ENCODE measurements around the gene NTRK2. TPM values are rescaled to one million over a fixed set of nuclear protein-coding genes. Genes with fewer than 3 reads are reported as not detected.

Gene NTRK2
- total and polyA plus RNA-seq, 2 experiments from 2014 or later, result 0.99 to 3.7 TPM

DNA sequence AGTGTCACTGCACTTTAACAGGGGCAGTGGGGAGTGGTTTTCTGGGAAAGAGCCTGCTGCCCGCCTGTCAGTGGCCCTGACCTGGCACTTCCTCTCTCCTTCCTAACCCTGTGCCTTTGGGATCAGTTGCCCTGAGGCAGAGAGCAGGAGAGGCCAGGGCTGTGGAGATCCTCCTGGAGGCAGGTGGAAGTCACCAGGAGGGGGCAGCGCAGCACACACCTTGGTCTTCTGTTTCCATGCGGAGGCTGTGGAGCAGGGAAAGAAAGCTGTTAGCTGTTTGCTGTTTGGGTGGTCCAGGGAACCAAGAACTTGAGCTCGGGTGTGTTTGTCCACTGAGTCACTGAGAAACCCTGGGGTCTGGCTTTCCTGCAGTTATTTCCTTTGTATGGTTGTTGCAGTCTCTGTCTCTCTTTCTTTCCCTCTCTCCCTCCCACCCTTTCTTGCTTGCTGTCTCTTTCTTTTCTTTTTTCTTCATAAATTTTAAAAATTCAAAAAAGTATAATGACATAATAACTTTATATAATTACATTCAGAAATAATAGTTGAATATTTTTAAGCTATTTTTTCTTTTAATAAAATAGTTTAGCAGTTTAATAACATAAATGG is 28.1 kb downstream of the NTRK2 start:
- H3K4me3 ChIP-seq, result no peak overlapping the region
- no peak overlapping the region for H3K27ac ChIP-seq
- TF ChIP-seq, protein P1, sequence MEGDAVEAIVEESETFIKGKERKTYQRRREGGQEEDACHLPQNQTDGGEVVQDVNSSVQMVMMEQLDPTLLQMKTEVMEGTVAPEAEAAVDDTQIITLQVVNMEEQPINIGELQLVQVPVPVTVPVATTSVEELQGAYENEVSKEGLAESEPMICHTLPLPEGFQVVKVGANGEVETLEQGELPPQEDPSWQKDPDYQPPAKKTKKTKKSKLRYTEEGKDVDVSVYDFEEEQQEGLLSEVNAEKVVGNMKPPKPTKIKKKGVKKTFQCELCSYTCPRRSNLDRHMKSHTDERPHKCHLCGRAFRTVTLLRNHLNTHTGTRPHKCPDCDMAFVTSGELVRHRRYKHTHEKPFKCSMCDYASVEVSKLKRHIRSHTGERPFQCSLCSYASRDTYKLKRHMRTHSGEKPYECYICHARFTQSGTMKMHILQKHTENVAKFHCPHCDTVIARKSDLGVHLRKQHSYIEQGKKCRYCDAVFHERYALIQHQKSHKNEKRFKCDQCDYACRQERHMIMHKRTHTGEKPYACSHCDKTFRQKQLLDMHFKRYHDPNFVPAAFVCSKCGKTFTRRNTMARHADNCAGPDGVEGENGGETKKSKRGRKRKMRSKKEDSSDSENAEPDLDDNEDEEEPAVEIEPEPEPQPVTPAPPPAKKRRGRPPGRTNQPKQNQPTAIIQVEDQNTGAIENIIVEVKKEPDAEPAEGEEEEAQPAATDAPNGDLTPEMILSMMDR (IDR thresholded peaks at IDR 0.05; ENCODE audit: poor library complexity), result peak; percentile 72
- TF ChIP-seq EZH2 (IDR thresholded peaks at IDR 0.05; ENCODE audit: borderline replicate concordance) (no peak), EZH2phosphoT487 (IDR thresholded peaks at IDR 0.05; ENCODE audit: low read depth, severe bottlenecking, unreplicated experiment) (no peak)
- no peaks in the 10 kb centered on the region for H3K27me3 ChIP-seq
- 25% methylated on average over 4 of the region's 4 CpGs for WGBS (ENCODE audit: low lambda C conversion rate, missing lambda C conversion rate)
- H2AFZ ChIP-seq, result no peak overlapping the region
- H3K36me3 ChIP-seq (replicated peaks; ENCODE audit: insufficient read depth, low read depth), result no peaks in the 10 kb centered on the region
- H3K79me2 ChIP-seq, result no peaks in the 10 kb centered on the region
- H3K9me2 ChIP-seq (replicated peaks; ENCODE audit: insufficient read depth), result no peaks in the 10 kb centered on the region
- peak; percentile 79 for DNase-seq (ENCODE audit: low spot score)
- H3K9me3 ChIP-seq (ENCODE audit: low read depth), result no peaks in the 10 kb centered on the region
- no peaks in the 10 kb centered on the region for H4K20me1 ChIP-seq (ENCODE audit: insufficient read depth, poor library complexity, severe bottlenecking)
- H3K4me2 ChIP-seq, result no peak overlapping the region
- H3K4me1 ChIP-seq (ENCODE audit: insufficient read depth), result no peaks in the 10 kb centered on the region

DNA sequence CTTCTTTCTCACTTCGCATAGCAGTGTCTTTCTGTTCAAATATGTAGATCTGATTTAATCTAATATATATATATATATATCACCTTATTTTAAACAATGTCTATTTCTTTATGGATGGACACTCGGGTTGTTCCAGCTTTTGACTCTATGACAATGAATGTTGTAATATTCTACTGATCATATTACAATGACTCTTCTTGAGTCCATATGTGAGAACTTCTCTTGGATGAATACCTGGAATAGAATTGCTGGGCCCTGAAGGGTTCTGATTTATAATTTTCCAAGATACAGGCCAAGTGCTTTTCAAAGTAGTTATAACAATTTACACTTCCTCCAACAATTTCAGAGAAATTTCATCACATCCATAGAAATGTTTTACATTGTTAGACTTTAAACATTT is 28.8 kb downstream of the NTRK2 start:
- no peak for DNase-seq (ENCODE audit: low spot score)

DNA sequence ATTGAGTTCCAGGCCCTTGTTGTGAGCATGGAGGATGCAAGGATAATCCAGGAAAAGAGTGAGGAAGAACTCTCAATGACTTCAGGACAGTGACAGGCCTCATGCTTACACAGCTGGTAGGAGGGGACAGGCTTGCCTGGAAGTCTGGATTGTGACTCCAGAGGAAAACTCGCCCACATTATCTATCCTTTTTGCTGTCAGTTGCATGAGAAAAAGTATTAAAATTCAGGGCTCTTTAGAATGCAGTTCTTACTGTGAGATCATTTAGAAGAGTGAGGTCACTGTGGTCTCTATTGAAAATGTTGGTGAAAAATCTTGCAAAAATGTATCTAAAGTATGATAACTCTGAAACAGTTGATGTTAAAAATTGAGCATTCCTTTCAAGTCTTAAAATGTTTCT is 30.5 kb downstream of the NTRK2 start:
- TF ChIP-seq EZH2phosphoT487 (IDR thresholded peaks at IDR 0.05; ENCODE audit: low read depth, severe bottlenecking, unreplicated experiment) (no peak), EZH2 (IDR thresholded peaks at IDR 0.05; ENCODE audit: borderline replicate concordance) (no peak)
- TF ChIP-seq, protein P1 (IDR thresholded peaks at IDR 0.05; ENCODE audit: poor library complexity), result no peak
- H3K27ac ChIP-seq, result no peak overlapping the region

More for the DNA sequence above, 28.8 kb downstream of the NTRK2 start:
- Histone ChIP-seq H3K9me2 (replicated peaks; ENCODE audit: insufficient read depth) (no peaks in the 10 kb centered on the region), H3K9me3 (ENCODE audit: low read depth) (no peaks in the 10 kb centered on the region), H3K36me3 (replicated peaks; ENCODE audit: insufficient read depth, low read depth) (no peaks in the 10 kb centered on the region), H3K4me1 (ENCODE audit: insufficient read depth) (no peaks in the 10 kb centered on the region), H3K4me3 (no peak overlapping the region), H4K20me1 (ENCODE audit: insufficient read depth, poor library complexity, severe bottlenecking) (no peaks in the 10 kb centered on the region), H3K4me2 (no peak overlapping the region), H3K79me2 (no peaks in the 10 kb centered on the region), H2AFZ (no peak overlapping the region), H3K27ac (no peak overlapping the region), H3K27me3 (no peaks in the 10 kb centered on the region)
- WGBS (ENCODE audit: low lambda C conversion rate, missing lambda C conversion rate), result 88% methylated on average over 2 of the region's 2 CpGs
- TF ChIP-seq EZH2 (IDR thresholded peaks at IDR 0.05; ENCODE audit: borderline replicate concordance), result no peak
- TF ChIP-seq, protein P1 (IDR thresholded peaks at IDR 0.05; ENCODE audit: poor library complexity), result no peak
- TF ChIP-seq EZH2phosphoT487 (IDR thresholded peaks at IDR 0.05; ENCODE audit: low read depth, severe bottlenecking, unreplicated experiment), result no peak

More for the DNA sequence above, 30.5 kb downstream of the NTRK2 start:
- Histone ChIP-seq H2AFZ (no peak overlapping the region), H3K4me1 (ENCODE audit: insufficient read depth) (no peaks in the 10 kb centered on the region), H3K4me3 (no peak overlapping the region), H3K9me3 (ENCODE audit: low read depth) (no peaks in the 10 kb centered on the region), H3K9me2 (replicated peaks; ENCODE audit: insufficient read depth) (no peaks in the 10 kb centered on the region), H3K4me2 (no peak overlapping the region), H3K79me2 (no peaks in the 10 kb centered on the region), H3K27me3 (no peaks in the 10 kb centered on the region), H4K20me1 (ENCODE audit: insufficient read depth, poor library complexity, severe bottlenecking) (no peaks in the 10 kb centered on the region), H3K36me3 (replicated peaks; ENCODE audit: insufficient read depth, low read depth) (no peaks in the 10 kb centered on the region)
- WGBS (ENCODE audit: low lambda C conversion rate, missing lambda C conversion rate), result 59% methylated on average over 1 of the region's 1 CpG
- no peak for DNase-seq (ENCODE audit: low spot score)

Data from hepatocyte (in vitro differentiated cells).